H1 (cell line): ENCODE data around the gene PLPP4. TPM values are rescaled to one million over a fixed set of nuclear protein-coding genes. Genes with fewer than 3 reads are reported as not detected.

Experiments
- CTCF ChIA-PET: fragments of 300-600 bp; sonication (Branson Sonifier 250); formaldehyde crosslinking; loops from one replicate; lab custom pipeline; 2021; ENCODE audit not compliant: partially characterized antibody; lab: Charles Lee
- POLR2A ChIA-PET: fragments of 300-600 bp; sonication (Branson Sonifier 250); formaldehyde crosslinking; loops from one replicate; lab custom pipeline; 2021; ENCODE audit warnings: inconsistent platforms; ENCODE audit not compliant: partially characterized antibody; lab: Charles Lee
- DNase-seq, 2 experiments: peaks; one replicate each; pipeline versions ENCODE4 v3.0.0 to v3.0.0-alpha.2; 2010 to 2022; ENCODE audit warnings: low spot score in 2 of 2, low read depth in 1 of 2, mixed read lengths in 1 of 2
- FAIRE-seq: peaks from 2 replicates; lab custom pipeline; 2011; peaks lifted over from hg19 to GRCh38; lab: Jason Lieb, UNC
- H2AFZ ChIP-seq: 2 replicates; pipeline ENCODE4 v1.8.1; 2012; ENCODE audit warnings: low read length, inconsistent platforms
- H2AK5ac ChIP-seq: 2 replicates; pipeline ENCODE4 v1.6.1; 2013; ENCODE audit warnings: low read depth, low read length
- H2BK120ac ChIP-seq: replicated peaks from 2 replicates; pipeline ENCODE3; 2013; ENCODE audit warnings: low read depth, low read length, inconsistent platforms
- H2BK12ac ChIP-seq: 2 replicates; pipeline ENCODE4 v1.6.1; 2013; ENCODE audit warnings: low read depth, low read length
- H2BK15ac ChIP-seq: 2 replicates; pipeline ENCODE4 v1.6.1; 2013; ENCODE audit warnings: low read length
- H2BK20ac ChIP-seq: 2 replicates; pipeline ENCODE4 v1.6.1; 2013; ENCODE audit warnings: low read length
- H2BK5ac ChIP-seq: 2 replicates; pipeline ENCODE4 v1.6.1; 2013; ENCODE audit warnings: low read depth, low read length
- H3K14ac ChIP-seq: 2 replicates; pipeline ENCODE4 v1.6.1; 2013; ENCODE audit warnings: inconsistent platforms; ENCODE audit not compliant: insufficient read length
- H3K18ac ChIP-seq: 2 replicates; pipeline ENCODE4 v1.6.1; 2013; ENCODE audit warnings: low read length; ENCODE audit errors: extremely low read depth
- H3K23ac ChIP-seq: 2 replicates; pipeline ENCODE4 v1.6.1; 2013; ENCODE audit warnings: inconsistent platforms; ENCODE audit not compliant: insufficient read length
- H3K23me2 ChIP-seq: 2 replicates; pipeline ENCODE4 v1.6.1; 2013; ENCODE audit warnings: low read depth, low read length
- H3K27ac ChIP-seq: 2 replicates; pipeline ENCODE4 v1.6.1; 2011; ENCODE audit warnings: low read depth, low read length, inconsistent platforms
- H3K27me3 ChIP-seq, 4 experiments: replicated peaks in 1 of 4; 1 replicate in 1 of 4; 2 replicates in 3 of 4; pipeline versions ENCODE4 v1.6.1 to v1.8.1; 2011 to 2013; ENCODE audit warnings: low read length in 3 of 4, mild to moderate bottlenecking in 3 of 4, inconsistent platforms in 2 of 4, mixed read lengths in 2 of 4, moderate library complexity in 1 of 4; ENCODE audit not compliant: control insufficient read depth in 3 of 4, insufficient read depth in 3 of 4; ENCODE audit errors: extremely low read depth in 1 of 4
- H3K36me3 ChIP-seq, 4 experiments: 2 replicates each; pipeline versions ENCODE4 v1.6.1 to v1.8.1; 2011 to 2013; ENCODE audit warnings: mild to moderate bottlenecking in 4 of 4, low read length in 3 of 4, moderate library complexity in 2 of 4, control low read depth in 1 of 4, inconsistent platforms in 1 of 4; ENCODE audit not compliant: insufficient read depth in 4 of 4, control insufficient read depth in 2 of 4
- H3K4ac ChIP-seq: replicated peaks from 2 replicates; pipeline ENCODE3; 2013; ENCODE audit warnings: low read length, low read depth, mixed read lengths, inconsistent platforms; ENCODE audit not compliant: insufficient read length
- H3K4me1 ChIP-seq, 4 experiments: replicated peaks in 1 of 4; 1 replicate in 1 of 4; 2 replicates in 3 of 4; pipeline versions ENCODE4 v1.6.1 to v1.8.1; 2011 to 2013; ENCODE audit warnings: low read length in 3 of 4, inconsistent platforms in 2 of 4, mixed read lengths in 1 of 4; ENCODE audit not compliant: insufficient read depth in 4 of 4, control insufficient read depth in 3 of 4
- H3K4me2 ChIP-seq, 2 experiments: 2 replicates each; pipeline versions ENCODE4 v1.6.1 to v1.8.1; 2011 to 2013; ENCODE audit warnings: low read depth in 2 of 2, low read length in 2 of 2, control low read depth in 1 of 2, inconsistent platforms in 1 of 2, mild to moderate bottlenecking in 1 of 2; ENCODE audit not compliant: insufficient read depth in 1 of 2
- H3K4me3 ChIP-seq, 4 experiments: fragments of 200-600, 300-600 bp in 1 of 4; sonication (generic), shearing (Covaris generic), sonication (Bioruptor Twin) in 1 of 4; 2 replicates each; pipeline versions ENCODE4 v1.5.1 to v1.8.1; 2011 to 2016; ENCODE audit warnings: low read length in 4 of 4, low read depth in 3 of 4, control low read depth in 2 of 4, inconsistent platforms in 2 of 4, mild to moderate bottlenecking in 2 of 4, mixed read lengths in 1 of 4, moderate library complexity in 1 of 4; ENCODE audit not compliant: insufficient read depth in 2 of 4; ENCODE audit errors: extremely low read depth in 1 of 4
- H3K56ac ChIP-seq: replicated peaks from 2 replicates; pipeline ENCODE3; 2013; ENCODE audit warnings: low read depth, mild to moderate bottlenecking, mixed read lengths, low read length, inconsistent platforms; ENCODE audit not compliant: insufficient read length
- H3K79me1 ChIP-seq: 2 replicates; pipeline ENCODE4 v1.6.1; 2013; ENCODE audit warnings: low read depth, low read length, control low read depth
- H3K79me2 ChIP-seq, 2 experiments: 2 replicates each; pipeline versions ENCODE4 v1.6.1 to v1.8.1; 2012 to 2013; ENCODE audit warnings: low read length in 2 of 2, mild to moderate bottlenecking in 2 of 2, inconsistent platforms in 1 of 2; ENCODE audit not compliant: insufficient read depth in 2 of 2, control insufficient read depth in 1 of 2
- H3K9ac ChIP-seq, 4 experiments: replicated peaks in 1 of 4; 1 replicate in 1 of 4; 2 replicates in 3 of 4; pipeline versions ENCODE4 v1.6.1 to v1.8.1; 2011 to 2013; ENCODE audit warnings: low read depth in 3 of 4, low read length in 3 of 4, control low read depth in 2 of 4, mild to moderate bottlenecking in 2 of 4, moderate library complexity in 2 of 4, inconsistent platforms in 1 of 4; ENCODE audit errors: extremely low read depth in 1 of 4
- H3K9me3 ChIP-seq, 2 experiments: 2 replicates each; pipeline versions ENCODE4 v1.6.1 to v1.8.1; 2012 to 2013; ENCODE audit warnings: mild to moderate bottlenecking in 2 of 2, moderate library complexity in 2 of 2, control low read depth in 1 of 2, inconsistent platforms in 1 of 2, low read depth in 1 of 2, low read length in 1 of 2, mixed read lengths in 1 of 2; ENCODE audit not compliant: insufficient read depth in 2 of 2
- H4K20me1 ChIP-seq, 2 experiments: replicated peaks in 1 of 2; 2 replicates each; pipeline versions ENCODE3 to v1.8.1; 2011 to 2013; ENCODE audit warnings: inconsistent platforms in 2 of 2, low read length in 2 of 2, mild to moderate bottlenecking in 1 of 2; ENCODE audit not compliant: insufficient read depth in 2 of 2, control insufficient read depth in 1 of 2
- H4K5ac ChIP-seq: 2 replicates; pipeline ENCODE4 v1.6.1; 2013; ENCODE audit warnings: low read length, low read depth, mixed read lengths, inconsistent platforms; ENCODE audit not compliant: insufficient read length
- H4K8ac ChIP-seq: 2 replicates; pipeline ENCODE4 v1.8.0; 2013; ENCODE audit warnings: mild to moderate bottlenecking, moderate library complexity, low read length, inconsistent platforms; ENCODE audit not compliant: insufficient read depth; ENCODE audit errors: extremely low read depth
- H4K91ac ChIP-seq: replicated peaks from 2 replicates; pipeline ENCODE3; 2013; ENCODE audit warnings: low read length, mixed read lengths, inconsistent platforms; ENCODE audit not compliant: insufficient read length
- GTF2F1 ChIP-seq: IDR thresholded peaks from 2 replicates; pipeline ENCODE4 v1.6.1; 2012; ENCODE audit warnings: low read depth, low read length, improper control_type of control experiment, borderline replicate concordance
- RBBP5 ChIP-seq: IDR thresholded peaks from 2 replicates; pipeline ENCODE4 v1.7.1; 2012; ENCODE audit warnings: low read depth, mild to moderate bottlenecking, inconsistent platforms, low read length, moderate library complexity, borderline replicate concordance
- WGBS, 2 experiments: shearing (Covaris generic) in 1 of 2; methylation state at CpG; one replicate each; pipeline versions ENCODE4 v1.1.6 to v1.1.7; 2013 to 2015; ENCODE audit warnings: low lambda C conversion rate in 2 of 2, mixed read lengths in 2 of 2, inconsistent platforms in 1 of 2, low coverage in 1 of 2, missing lambda C conversion rate in 1 of 2; ENCODE audit not compliant: insufficient replicate concordance in 2 of 2, insufficient coverage in 1 of 2, insufficient read length in 1 of 2; ENCODE audit errors: extremely low coverage in 1 of 2, missing lambda C conversion rate in 1 of 2; 5-methylcytosine and 5-hydroxymethylcytosine counted together
- polyA plus RNA-seq, 7 experiments: library from polyadenylated mRNA; depleted of rRNA in 3 of 7; stranded (reverse) in 5 of 7; unstranded in 2 of 7; fragments of >200 nt in 5 of 7; fragments of 200-250 nt in 2 of 7; gene quantifications; 1 replicate in 5 of 7; 2 replicates in 1 of 7; 4 replicates in 1 of 7; pipeline versions ENCODE4 v1.2.1 to v1.2.3, GENCODE V29; 2011 to 2013; ENCODE audit warnings: missing spikeins in 2 of 7, mixed read lengths in 2 of 7
- total RNA-seq: library from RNA; stranded (reverse); fragmentation: NEBNext Ultra II Directional; extraction: Animal tissue kit (Norgen Biotek cat#: 25700); gene quantifications from 2 replicates; pipeline ENCODE4 v1.2.1, GENCODE V29; 2021

Gene PLPP4
- total and polyA plus RNA-seq, 2 of the 8 experiments (the other 6 are each of a cell fraction or from before 2014, with no cell fraction given): 0.30 TPM; not detected in 1

GRCh38 chr10:120543291-120543690 lies 86.3 kb downstream of the PLPP4 start:
- POLR2A ChIA-PET: no interaction called here
- no peak overlapping the region for H4K5ac ChIP-seq
- no peak overlapping the region for H3K14ac ChIP-seq
- H3K18ac ChIP-seq: no peak overlapping the region
- no peak for FAIRE-seq
- no peak overlapping the region for H2AK5ac ChIP-seq
- H4K20me1 ChIP-seq: no peaks in the 10 kb centered on the region
- H3K4me3 ChIP-seq: no peak overlapping the region
- H3K4me2 ChIP-seq: no peak overlapping the region
- no peak overlapping the region for H4K8ac ChIP-seq
- H3K56ac ChIP-seq: no peak overlapping the region
- H3K79me1 ChIP-seq: no peaks in the 10 kb centered on the region
- H2BK15ac ChIP-seq: no peak overlapping the region
- TF ChIP-seq RBBP5: no peak
- no peak for TF ChIP-seq GTF2F1
- TF ChIP-seq, all 59 proteins: peak for 0
- no peak overlapping the region for H2BK5ac ChIP-seq
- H3K23me2 ChIP-seq: no peaks in the 10 kb centered on the region
- H3K4ac ChIP-seq: no peak overlapping the region
- peaks cover 0 to 2% of the 10 kb centered on the region in 2 experiments; a peak in 1 of 4 replicates for H3K9me3 ChIP-seq
- no peak overlapping the region for H2AFZ ChIP-seq
- no peak overlapping the region for H3K27ac ChIP-seq
- 93% methylated on average over 2 of the region's 2 CpGs; no CpG with 5 or more reads in 1 of the 2 experiments for WGBS, 2 experiments
- no peak overlapping the region for H2BK20ac ChIP-seq
- CTCF ChIA-PET: interaction anchor here (0.7 to 1.3 kb wide), 3 partner anchors 35 to 193 kb away, joined by 3 to 4 read pairs (median 3); no protein-coding TSS in a partner anchor
- no peaks in the 10 kb centered on the region for H3K79me2 ChIP-seq
- H3K23ac ChIP-seq: no peak overlapping the region
- H2BK120ac ChIP-seq: no peak overlapping the region
- H3K27me3 ChIP-seq: no peaks in the 10 kb centered on the region
- H3K36me3 ChIP-seq: no peaks in the 10 kb centered on the region
- no peaks in the 10 kb centered on the region; a peak in 1 of 7 replicates for H3K4me1 ChIP-seq
- no peak overlapping the region for H4K91ac ChIP-seq
- no peak overlapping the region for H3K9ac ChIP-seq
- H2BK12ac ChIP-seq: no peak overlapping the region
- DNase-seq: no peak
